Activated CD4-positive, alpha-beta T cell treated with anti-CD3 and anti-CD28 coated beads, Interleukin-2, amount 50 U/mL, for 1 hour (primary cell): ENCODE data around the gene MAPKAP1.
"Not testable (repeated sequence)": the region's sequence is repeated elsewhere in the genome, so short reads cannot be mapped to it uniquely, and the experiment has no call there.

Source experiments
- DNase-seq: peaks from one replicate; pipeline ENCODE4 v3.0.0-alpha.2; 2020

MAPKAP1 gene

DNA sequence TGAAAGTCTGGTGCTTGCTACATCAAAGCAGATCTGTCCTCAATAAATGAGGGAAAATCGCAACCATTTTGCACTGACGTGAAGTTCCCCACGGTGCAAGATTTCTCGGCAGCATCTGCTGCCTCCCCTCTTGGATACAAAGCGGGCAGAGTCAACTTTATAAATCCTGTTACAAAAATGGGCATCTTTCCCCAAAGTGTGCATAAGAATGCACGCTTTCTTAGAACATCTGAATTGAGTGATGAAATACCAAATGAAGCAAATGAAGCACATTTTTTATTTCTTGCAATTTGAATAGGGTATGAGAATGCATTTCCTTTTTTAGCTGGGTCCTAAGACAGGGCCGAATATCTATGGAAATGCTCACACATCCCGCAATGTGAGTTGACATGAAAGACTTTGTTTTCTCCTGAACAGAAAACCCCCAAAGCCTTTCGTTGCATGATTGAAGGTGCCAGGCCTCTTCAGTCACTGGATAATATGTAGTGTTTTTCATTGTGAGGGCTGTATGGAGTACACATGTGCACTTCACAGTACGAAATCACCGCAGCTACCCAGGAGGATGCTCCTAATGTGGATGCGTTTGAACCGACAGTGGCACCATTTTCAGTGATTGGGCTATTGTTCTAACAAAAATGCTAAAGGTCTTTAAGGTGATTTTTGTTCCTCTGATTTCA is 19.6 kb upstream of the MAPKAP1 start:
- DNase-seq = no peak

DNA sequence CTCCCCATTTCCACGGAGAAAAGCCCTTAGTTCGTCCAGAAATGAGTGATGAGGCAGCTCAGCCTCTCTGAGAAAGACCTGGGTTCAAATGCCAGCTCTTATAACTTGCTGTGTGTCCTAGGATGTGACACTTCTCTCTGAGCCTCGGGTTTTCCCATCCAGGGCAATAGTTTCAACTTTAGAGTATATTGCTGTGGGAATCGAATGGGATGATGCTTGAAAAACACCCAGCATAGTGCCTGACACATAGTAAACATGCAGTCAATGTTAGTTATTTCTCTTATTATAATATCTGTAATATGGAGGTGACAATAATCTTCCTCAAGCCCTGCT is 430 bp upstream of the MAPKAP1 start:
- DNase-seq = no peak

DNA sequence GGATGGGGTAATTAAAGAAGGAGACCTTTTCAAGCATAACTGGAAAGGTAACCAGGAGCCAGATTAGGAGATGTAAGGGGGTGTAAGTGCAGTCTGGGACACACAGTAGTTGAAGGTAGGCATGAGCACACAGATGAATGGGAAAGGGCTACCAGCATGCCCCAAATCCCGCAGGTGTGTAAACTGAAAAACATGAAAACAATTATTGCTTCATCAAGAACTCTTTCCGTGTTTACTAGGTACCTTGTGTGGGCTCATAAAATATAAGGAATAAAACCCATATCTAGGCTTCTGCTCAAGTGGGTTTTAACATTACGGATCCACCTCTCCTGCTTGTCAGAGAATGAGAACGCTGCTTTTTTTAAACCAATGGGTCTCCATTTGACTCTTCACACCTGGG is 1.1 kb downstream of the MAPKAP1 start:
- no peak for DNase-seq

DNA sequence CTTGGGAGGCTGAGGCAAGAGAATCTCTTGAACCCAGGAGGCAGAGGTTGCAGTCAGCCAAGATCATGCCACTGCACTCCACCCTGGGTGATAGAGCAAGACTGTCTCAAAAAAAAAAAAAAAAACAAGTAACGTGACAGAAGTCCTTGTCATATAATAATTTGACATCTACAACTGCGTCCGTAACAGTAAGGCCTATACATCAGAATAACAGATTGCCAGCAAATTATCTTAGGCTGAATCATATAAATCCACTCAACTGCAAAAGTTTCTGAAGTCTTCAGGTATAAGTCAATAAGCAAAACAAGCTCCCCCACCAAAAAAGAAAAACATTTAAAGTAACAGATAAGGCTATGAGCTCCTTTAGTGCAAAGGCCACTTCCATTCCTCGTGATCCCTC is 3.3 kb downstream of the MAPKAP1 start:
- no peak for DNase-seq

DNA sequence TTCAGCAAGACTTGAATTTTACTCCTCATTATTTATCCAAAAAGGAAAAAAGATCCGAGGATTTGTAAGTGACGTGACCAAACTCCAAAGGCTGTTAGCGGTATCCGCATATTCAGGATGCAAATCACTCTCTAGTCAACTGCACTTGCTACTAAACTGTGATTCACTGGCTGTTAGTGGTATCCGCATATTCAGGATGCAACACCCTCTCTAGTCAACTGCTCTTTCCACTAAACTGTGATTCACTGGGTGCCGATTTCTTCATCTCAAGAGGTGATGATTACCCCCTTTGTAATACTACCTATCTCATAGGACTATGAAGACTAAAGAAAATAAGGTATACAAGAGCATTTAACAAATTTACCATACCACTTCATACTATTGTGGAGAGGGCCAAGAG is 5.7 kb downstream of the MAPKAP1 start:
- DNase-seq = no peak

DNA sequence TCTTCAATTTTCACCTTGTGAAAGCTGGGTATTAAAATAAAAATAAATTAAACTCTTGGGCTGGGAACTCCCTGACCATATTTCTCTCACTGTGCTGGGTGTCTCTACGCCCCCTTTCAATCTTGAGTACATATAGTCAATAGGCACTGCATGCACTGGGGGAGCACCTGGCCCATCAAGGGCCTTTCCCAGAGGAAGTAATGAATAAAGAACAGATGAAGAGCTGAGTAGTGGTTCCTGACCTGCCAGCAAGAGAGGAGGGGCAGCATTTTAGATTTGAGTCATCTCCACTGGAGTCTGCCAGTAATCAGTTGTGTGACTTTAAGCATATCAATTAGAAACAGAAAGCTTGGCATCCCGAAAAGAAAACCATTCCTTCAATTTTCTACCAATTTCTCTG is 6.2 kb downstream of the MAPKAP1 start:
- DNase-seq = no peak

DNA sequence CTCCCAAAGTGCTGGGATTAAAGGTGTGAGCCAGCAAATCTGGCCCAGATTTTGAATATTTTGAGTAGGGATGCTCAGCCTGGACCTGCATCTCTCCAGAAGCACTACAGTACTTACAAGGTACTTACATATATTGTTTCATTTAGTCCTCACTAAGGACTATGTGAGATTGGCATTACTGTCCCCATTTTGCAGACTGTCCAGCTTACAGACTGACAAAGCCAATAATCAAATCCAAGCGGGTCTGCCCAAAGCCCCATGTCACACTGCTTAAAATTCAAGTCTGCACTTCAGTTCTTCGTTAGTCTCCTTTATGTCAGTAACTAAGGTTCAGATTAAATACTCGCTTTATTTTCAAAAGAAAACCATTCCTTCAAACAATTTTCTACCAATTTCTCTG is 7.1 kb downstream of the MAPKAP1 start:
- DNase-seq = no peak

DNA sequence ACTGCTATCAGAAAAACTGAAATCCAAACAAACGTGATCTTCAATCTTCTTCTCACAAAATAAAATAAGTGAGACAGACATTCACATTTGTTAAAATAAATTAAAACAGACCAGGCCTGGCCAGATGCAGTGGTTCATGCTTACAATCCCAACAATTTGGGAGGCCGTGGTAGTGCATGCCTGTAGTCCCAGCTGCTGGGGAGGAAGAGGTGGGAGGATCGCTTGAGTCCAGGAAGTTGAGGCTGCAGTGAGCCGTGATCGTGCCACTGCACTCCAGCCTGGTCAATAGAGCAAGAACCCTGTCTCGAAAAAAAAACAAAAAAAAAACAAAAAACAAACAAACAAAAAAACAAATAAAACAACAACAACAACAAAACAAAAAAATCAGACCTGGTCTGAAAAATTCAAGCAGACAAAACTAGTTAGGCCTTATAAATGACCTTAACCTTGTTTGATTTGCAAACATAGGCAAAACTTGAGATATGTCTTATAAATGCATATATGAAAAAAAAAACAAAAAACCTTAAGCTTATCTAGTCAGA is 10.8 kb downstream of the MAPKAP1 start:
- no peak for DNase-seq

DNA sequence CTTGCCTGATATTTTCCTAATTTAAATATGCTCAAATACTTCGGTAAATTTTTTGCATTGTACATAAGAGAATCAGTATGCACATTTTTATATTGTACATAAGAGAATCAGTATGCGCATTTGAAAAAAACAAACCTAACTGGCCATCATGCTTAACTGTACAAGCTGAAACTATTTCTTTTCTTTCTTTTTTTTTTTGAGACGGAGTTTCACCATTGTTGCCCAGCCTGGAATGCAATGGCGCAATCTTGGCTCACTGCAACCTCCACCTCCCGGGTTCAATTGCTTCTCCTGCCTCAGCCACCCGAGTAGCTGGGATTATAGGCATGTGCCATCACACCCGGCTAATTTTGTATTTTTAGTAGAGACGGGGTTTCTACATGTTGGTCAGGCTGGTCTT is 11.5 kb downstream of the MAPKAP1 start:
- not testable (repeated sequence) for DNase-seq

DNA sequence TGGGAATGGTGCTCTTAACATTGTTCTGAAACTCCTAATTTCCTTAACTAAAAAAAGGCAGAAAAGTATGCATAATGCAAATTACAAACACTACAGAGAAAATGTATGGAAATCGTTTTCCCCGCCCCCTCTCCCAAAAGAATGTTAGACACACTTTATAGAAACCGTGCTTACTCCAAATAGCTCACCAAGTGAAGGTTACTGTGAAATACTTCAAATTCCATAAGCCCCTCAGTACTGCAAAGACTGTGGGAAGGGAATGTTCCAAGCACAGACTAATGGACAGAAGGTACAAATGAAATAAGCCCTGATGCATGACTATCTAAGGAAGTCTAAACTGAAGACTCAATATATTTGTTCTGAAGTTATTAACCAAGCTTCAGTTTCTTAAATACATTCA is 12.5 kb downstream of the MAPKAP1 start:
- DNase-seq = no peak

DNA sequence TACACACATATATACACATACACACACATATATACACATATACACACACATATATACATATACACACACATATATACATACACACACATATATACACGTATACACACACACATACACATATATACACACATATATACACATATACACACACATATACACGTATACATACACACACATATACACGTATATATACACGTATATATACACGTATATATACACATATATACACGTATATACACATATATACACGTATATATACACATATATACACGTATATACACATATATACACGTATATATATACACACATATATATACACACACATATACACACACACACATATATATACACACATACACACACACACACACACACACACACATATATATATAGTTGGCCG is 13.5 kb downstream of the MAPKAP1 start:
- DNase-seq = not testable (repeated sequence)

DNA sequence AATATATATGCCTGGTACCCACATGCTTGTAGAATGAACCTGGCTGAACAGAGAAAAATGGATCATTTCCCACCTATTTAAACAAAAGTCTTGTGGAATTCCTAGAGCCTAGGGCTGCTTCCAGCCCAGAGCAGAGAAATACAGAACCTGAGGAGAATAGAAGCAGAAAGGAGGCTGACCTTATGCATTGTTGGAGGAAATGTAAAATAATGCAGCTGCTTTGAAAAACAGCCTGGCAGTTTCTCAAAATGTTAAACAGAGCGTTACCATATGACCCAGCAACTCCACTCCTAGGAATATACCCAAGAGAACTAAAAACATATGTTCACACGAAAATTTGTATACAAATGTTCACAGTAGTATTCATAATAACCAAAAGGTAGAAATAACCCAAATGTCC is 15.1 kb downstream of the MAPKAP1 start:
- DNase-seq = no peak

DNA sequence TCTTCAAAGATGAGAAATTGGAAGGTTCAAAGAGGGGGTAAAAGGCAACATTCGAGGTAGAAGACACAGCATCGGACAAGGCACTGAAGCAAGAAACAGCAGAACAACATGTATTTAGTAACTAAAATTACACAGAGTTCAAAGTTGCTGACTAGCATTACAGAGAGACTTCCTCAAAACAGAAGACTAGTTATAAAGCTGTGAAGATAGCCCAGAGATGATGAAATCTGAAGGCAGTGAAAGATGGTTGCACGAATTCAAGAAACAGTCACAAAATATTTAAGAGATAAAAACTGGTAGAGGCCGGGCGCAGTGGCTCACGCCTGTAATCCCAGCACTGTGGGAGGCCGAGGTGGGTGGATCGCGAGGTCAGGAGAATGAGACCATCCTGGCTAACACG is 16.3 kb downstream of the MAPKAP1 start:
- DNase-seq = no peak

DNA sequence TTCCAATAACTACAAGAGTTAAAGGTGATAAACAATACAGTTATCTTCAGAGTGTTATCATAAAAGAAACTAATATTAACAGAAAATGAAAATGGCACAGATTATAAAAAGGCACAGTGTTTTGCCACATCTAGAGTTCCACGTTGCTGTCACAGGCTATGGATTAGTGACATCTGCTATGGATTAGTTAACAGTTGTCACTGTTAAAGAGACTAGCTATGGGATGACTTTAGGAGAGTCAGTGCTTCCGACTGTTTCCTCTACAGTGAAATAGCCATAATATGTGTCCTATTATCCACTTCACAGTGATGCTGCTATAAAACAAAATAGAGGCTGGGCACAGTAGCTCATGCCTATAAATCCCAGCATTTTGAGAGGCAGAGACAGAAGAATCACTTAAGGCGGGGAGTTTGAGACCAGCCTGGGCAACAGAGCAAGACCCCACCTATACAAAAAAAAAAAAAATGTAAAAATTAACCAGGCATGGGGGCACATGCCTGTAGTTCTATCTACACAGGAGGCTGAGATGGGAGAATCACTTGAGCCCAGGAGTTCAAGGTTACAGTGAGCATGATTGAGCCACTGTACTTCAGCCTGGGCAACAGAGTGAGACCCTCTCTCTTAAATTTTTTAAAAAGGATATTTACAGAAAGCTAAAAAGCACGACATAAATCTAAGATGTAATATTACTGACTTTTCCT is 19.7 kb downstream of the MAPKAP1 start:
- no peak for DNase-seq

DNA sequence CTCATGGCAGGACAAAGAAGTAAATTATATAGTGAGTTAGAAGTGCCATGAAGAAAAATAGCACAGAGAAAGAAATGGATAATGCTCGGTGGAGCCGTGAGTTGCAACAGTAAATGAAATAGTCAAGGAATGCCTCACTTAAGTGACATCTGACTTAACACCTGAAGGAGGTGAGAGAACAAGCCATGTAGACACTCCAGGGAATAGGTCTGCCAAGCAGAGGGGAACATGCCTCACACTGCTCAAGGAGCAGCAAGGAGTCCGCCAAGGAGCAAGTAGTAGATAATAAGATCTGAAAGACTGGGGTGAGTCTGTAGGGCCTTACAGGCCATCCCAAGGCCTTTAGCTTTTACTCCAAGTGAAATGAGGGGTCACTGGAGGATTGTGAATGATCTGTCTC is 21.8 kb downstream of the MAPKAP1 start:
- DNase-seq = no peak

DNA sequence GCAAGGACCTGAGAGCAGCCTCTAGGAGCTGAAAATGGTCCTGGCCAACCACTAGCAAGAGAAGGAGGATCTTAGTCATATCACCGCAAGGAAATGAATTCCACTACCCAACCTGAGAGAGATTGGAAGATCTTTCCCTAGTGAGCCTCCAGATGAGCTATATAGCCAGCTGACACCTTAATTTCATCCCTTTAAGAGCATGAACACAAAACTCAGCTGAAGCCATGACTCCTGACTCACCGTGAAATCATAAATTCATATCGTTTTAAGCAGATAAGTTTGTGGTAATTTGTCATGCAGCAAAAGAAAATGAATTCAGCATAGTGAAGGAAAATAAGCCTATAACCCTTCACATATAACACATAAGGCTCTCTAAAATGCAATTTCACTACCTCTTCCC is 23.5 kb downstream of the MAPKAP1 start:
- DNase-seq = no peak

DNA sequence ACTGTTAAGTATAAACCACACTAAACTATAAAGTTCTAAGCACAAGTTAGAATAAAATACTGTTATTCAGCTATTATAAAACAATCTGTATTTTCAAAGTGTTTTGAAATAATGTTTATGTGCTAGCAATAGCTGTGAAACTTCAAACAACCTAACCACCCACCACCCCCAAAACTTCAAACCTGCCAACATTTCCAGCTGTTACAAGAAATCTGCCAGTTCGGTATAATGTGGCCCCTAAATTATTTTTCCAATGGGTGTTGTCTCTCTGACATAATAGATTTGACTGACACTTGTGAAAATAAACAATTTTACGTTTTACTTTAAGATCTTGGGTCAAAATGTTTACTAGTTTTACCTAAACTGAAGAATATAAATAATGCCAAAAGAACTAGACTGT is 24.7 kb downstream of the MAPKAP1 start:
- no peak for DNase-seq

DNA sequence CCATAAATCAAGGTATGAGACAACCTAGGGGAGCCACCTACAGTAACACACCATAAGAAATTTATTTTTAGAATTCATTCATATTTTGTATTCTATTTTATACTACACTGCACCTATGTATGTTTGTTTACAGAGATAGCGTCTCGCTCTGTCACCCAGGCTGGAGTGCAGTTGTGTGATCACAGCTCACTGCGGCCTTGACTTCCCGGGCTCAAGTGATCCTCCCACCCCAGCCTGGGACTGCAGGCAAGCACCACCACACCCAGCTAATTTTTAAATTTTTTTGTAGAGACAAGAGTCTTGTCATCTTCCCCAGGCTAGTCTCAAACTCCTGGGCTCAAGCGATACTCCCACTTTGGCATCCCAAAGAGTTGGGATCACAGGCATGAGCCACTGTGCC is 25.4 kb downstream of the MAPKAP1 start:
- no peak for DNase-seq

DNA sequence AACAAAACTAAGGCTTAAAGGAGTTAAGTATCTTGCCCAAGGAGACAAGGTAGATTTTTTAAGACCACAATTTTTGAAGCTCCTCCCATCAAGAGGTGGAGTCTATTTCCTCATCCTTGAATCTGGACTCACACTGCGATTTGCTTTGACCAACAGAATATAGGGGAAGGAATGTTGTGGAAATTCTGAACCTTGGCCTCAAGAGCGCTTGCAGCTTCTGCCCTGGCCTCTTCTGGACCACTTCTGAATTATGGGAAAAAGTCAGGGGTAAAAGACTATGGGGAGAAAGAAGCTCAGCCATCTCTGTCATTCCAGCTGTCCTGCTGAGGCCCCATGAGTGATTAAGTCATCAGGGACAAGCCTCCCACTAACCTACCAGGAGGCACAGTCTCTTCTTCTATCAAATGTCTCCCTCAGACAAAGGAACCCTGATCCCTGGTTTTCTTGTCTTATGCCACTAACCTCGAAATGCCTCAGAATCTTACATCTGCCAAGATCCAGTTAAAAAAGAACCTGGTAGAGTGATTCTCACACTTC is 25.9 kb downstream of the MAPKAP1 start:
- no peak for DNase-seq

DNA sequence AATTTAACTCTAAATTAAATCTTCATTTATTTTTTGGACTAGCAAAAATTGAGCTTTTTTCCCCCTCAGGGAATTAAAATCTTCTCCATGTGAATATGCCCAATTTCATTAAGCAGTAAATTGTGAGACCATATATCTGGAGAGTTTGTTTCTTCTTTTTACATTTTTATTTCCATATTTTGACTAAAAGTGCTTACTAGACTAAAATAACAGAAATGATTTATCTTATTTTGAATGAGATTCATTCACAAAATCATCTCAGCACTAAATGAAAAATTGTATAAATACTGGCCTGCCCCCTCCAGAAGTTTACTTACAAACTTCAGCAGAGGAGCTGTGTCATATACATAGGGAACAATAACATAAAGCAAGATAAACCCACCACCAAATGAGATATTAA is 26.6 kb downstream of the MAPKAP1 start:
- no peak for DNase-seq

DNA sequence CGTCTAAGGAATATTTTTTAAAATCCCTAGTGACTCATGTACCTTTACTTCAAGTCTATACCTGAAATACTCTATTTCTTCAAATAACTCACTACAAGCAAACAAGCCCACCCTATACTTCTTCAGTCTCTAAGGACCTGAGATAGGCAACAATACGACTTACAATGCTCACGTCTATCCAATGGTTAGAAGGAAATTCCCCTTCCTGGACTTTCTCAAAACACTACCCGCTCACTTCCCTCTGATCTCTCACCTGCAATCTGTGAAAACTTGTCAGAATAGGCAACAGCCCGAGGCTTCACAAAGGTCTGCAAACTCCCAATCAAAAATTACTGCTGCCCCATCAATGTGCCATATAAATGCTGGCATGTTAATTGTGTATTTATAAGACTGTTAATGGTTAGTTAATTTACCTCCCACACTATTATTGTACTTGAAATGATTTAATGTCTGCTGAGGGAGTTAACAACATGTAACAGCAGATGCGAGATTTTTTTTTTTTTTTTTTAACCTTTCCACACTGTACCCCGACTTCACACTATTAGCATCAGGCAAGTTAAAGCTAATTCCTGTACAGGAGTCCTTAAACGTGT is 27.3 kb downstream of the MAPKAP1 start:
- no peak for DNase-seq

DNA sequence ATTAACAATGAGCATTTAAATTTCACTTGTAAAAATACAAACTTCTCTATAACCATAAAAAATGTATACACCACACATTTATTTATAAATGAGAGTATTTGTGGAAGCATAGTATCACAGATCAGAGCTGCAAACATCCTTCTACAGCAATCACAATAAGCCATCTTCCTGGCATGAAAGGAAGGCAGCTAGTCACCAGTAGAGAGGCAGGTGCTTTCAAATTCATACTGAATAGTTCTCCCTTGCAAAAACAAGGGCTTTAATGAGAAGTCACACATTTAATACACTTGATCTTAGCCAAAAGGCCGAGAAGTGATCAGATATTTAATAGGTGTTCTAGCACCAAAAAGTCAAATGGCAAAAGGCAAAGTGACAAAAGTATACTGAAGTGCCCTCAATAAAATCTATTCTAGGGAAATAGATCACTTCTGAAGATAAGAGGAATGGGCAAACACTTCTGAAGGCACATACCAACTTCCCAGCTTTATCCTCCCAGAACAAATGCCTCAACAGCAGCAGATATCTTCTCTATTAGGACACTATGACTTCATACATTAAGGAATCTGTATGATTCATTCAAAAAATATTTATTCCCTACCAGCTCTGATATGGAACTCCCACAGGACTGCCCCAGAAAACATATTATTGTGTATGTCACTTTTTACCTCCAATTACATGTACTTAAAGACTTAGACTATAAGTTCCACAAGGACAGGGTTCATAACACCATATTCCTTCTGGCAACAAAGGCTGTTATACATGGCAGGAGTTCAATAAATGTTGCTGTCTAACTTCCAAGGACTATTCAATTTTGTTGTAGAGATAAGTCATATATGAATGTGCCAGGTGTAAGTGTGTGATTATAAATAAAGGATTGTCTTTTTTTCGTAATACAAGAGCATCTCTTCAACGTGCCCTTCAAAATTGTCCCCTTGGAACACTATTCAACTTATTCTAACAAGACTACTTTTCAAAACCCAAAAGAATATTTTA is 31.7 kb downstream of the MAPKAP1 start:
- no peak for DNase-seq

DNA sequence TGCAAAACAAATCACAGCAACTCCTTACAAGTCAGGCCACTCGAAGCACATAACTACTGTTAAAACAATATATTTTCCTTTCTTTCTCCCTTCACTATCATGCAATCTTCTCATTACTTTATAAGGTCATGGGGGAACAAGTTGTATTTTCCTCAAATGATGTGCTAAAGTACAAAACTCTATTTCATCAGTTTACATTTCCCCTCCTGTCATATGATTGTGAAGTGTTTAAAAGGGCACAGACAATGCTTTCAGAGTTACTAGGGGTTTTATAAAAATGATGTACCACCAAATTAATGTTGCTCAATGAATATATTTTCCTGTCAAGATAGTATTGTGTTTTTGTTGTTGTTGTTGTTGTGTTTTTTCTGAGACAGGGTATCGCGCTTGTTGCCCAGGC is 34.1 kb downstream of the MAPKAP1 start:
- DNase-seq = no peak
